GM18502 (cell line): ENCODE results near the gene GOLGB1.
"Not testable (repeated sequence)": the region's sequence is repeated elsewhere in the genome, so short reads cannot be mapped to it uniquely, and the experiment has no call there.

Experiments used
- ATAC-seq: cut with Tn5 transposase; IDR thresholded peaks from one replicate; pipeline ENCODE4 v1.9.1; 2021; ENCODE audit warnings: mild to moderate bottlenecking; ENCODE audit not compliant: unreplicated experiment, poor library complexity

GOLGB1 gene

DNA sequence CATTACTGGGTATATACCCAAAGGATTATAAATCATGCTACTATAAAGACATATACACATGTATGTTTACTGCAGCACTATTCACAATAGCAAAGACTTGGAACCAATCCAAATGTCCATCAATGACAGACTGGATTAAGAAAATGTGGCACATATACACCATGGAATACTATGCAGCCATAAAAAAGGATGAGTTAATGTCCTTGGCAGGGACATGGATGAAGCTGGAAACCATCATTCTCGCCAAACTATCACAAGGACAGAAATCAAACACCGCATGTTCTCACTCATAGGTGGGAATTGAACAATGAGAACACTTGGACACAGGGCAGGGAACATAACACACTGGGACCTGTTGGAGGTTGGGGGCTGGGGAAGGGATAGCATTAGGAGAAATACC, 6.4 kb downstream of the GOLGB1 start:
- not testable (repeated sequence) for ATAC-seq

DNA sequence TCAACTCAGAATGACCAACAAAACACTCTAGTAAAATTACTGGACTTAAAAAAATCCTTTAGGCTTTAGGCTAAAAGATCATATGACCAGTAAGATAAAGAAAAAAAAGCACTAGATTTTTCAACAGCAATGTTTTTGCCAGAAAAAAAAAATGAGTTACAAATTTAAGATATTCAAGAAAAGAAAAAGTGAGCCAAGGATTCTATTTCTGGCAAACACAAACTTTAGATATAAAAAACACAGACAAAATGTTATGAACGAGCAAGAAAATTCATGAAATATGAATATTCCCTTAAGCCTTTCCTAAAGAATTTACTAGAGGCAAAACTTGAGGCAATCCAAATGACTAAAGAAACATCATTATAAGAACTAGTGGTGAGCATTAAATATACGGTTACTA, 8.6 kb downstream of the GOLGB1 start:
- ATAC-seq = no peak

DNA sequence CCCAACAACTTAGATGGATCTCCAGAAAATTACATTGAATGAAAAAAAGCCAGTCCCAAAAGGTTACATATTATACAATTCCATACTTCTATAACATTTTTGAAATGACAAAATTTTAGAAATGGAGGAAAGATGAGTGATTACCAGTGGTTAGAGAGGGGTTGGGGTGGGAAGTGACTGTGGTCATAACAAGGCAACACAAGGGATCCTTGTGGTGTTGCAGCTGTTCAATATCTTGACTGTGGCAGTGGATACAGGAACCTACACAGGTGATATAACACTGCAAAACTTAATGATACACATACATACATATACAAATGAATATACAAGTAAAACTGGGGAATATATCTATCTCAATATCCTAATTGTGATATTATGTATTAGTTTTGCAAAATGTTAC, 9.6 kb downstream of the GOLGB1 start:
- no peak for ATAC-seq

DNA sequence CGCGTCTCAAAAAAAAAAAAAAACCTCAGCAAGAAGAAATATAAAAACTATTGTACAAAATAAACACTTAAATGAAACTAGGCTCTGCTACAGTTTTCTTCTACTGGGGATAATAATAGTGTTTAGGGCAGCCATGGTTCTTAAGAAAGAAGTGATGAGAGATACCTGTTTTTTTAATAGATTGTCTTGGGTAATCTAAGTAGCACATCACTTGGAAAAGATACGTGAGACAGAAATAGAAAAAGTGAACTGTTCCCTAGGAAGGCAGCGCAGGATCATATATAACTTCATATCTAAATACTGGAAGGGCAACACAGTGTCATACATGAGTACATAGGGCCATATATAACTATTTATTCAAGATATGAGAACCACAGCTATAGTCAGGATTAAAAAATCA, 11.9 kb downstream of the GOLGB1 start:
- no peak for ATAC-seq

DNA sequence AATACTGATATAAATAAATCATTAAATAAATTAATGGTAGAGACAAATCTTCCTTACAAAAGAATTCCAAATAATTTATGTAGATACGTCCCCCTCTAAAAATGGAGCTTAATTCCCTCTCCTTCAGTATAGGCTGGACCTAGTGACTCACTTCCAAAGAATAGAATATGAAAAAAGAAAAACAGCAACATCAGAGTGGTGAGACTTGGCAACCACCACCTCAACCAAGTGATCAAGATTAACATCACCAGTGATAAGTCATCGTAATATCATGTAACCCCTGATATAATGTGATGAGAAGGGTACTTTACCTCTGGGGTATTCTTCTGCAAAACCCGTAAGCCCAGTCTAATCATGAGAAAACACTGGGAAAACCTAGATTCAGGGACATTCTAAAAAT, 13.4 kb downstream of the GOLGB1 start:
- ATAC-seq = no peak

DNA sequence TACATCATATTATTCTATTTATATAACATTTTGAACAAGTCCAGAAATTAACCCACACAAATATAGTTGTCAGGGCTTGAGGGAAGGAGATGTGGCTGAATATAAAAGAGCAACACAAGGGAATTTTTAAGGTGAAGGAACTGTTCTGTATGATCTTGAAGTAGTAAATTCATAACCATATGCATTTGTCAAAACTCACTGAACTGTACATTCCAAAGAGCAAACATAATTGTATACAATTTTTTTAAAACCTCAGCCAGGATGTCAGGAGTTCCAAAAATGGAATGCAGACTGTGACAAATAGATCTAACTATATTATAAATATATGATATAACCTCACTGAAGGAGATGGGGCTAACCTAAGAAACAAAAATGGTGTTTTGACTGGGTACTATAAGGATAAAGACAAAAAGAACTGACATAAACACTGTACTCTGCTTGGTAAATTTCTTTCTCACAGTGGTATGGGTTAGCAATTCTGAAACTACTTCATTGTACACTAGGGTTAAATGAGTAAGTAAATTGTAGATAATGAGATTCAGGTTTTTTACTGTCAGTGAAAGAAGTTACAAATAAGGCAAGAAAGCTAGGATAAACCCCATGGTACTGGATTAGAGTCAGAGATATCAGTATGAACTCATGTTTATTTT, 14.4 kb downstream of the GOLGB1 start:
- ATAC-seq = peak; percentile 93

DNA sequence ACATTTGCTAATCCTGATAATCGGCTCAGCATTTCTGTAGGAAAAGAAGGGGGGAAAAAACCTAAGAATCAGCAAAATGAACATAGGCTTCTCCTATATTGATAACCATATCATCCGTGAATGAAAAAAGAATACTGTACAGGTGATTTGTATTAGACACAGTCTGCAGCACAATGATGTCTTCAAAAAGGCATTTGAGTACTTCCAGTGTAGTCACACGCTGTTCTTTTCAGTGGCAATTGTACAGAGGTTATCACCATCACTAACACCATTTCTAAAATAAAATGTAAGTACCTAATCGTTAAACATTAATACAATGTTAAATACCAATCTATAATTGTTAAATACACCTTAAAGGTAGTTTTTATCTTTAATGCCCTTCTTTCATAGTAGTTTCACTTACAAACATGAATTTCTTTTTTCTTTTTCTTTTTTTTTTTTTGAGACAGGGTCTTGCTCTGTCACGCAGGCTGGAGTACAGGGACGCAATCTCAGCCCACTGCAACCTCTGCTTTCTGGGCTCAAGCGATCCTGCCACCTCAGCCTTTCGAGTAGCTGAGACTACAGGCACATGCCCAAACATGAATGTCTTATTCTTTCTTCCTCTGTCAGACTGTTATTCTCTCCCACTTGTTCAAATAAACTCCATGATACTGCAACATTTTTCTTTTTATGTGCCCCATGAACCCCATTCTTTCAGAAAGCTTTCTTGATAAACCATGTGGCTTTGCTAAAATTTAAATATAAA, 18.4 kb downstream of the GOLGB1 start:
- ATAC-seq = no peak

DNA sequence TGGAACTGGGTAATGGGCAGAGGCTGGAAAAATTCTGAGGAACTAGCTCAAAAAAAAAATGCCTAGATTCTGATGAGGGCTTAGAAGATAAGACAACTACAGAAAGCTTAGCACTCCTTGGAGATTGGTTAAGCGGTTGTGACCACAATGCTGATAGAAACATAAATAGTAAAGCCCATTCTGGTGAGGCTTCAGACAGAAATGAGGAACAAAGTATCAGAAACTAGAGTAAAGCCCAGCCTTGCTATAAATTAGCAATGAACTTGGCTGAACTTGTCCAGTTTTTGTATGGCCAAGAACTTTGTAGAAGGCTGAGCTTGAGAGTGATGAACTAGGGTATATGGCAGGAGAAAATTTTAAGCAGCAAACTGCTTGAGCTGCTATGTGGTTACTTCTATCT, 25.4 kb downstream of the GOLGB1 start:
- ATAC-seq = peak; percentile 76

DNA sequence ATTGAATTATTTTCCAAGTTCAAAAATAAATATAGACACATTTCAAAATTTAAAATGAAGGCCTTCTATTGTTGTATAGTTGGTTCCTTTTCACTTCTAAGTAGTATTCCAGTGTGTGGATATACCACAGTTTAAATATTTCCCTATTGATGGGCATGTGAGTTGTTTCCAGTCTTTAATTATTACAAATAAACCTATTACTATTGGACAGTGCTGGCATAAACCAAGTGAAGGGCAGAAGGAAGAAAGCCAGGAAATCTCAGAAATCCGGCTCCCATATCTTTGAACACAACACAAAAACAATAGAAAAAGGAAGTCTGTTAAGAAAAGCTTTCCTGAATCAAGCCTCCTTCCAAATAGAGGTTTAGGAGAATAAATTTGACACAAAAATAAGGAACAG, 26.1 kb downstream of the GOLGB1 start:
- ATAC-seq = no peak

DNA sequence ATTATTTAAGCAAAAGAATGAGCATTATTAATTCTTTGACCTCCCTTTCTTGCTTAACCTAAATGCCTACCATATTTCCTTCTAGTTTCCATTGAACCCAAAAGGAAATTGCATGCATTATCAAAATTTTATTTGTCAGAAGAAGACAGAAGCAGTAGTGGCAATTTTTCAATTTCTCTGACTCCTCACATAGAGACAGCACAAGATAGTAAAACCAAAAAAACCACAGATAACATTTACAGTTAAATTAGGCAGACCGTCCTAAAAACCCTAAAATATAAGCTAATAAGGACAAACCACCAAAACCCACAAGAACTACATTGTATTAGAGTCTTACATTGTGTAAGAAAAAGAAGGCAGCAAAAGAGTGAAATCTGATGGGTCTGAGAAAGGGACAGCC, 27.1 kb downstream of the GOLGB1 start:
- ATAC-seq = no peak

DNA sequence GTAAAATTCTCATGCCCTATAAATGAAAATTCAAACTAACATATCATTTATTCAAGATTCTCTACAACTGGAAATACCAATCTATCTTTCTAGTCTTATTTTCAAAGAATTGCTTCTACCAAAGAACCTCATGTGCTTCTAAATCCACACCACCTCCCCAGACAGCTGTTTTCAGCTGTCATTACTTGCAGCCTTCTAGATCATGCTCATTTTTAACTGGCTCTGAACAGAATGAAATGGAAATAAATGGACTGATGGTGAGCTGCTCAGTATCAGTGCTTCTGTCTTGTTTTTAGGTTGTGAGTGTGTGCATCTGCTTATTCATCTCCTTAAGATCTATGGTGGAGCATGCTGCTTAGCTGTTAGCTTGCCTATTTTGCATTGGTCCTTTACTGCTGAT, 29.4 kb downstream of the GOLGB1 start:
- no peak for ATAC-seq

DNA sequence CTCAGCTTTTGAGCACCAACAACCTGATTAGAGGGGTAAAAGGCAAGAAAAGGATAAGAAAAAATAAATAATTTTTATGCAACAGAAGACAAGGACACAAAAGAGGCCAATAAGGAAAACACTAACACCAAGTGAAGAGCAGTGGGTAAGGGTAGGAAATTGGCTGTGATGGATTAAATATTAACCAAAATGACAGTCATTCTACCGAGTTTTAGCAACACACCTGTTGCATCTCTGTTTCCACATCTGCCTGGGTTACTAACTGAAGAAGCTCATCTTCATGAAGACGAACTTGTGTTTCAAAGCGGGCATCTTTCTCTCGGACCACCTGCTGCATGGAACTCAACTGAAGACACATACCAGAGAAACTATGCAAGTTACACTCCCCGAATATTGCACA, 30.1 kb downstream of the GOLGB1 start:
- ATAC-seq = no peak

DNA sequence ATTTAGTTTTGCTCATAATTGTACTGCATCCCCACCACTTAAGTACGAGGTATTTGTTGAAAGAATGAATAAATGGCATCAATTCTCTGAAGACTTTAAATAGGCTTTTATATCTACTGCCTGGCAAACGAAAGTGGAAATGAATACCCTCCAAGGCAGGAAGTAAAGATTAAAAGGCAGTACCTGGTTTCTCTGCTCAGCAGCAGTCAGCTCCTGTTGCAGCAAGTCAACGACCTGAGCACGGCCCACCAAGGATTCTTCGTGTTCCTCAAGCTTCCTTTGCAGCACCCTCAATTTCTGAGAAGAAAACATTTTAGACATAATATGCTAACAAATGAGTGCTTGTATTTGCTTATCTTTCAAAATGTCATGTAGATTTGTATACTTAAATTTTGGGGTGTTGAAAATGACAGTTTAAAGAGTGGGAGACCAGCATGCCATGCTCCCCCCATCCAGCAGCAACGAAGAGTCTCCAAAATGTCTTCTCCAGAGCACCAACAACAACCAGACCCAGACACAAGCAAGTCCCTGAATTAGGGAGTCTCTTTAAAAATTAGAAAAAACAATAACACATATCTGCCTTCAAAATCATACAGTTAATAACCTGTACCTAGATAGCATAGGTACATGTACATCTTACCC, 31.2 kb downstream of the GOLGB1 start:
- no peak for ATAC-seq

DNA sequence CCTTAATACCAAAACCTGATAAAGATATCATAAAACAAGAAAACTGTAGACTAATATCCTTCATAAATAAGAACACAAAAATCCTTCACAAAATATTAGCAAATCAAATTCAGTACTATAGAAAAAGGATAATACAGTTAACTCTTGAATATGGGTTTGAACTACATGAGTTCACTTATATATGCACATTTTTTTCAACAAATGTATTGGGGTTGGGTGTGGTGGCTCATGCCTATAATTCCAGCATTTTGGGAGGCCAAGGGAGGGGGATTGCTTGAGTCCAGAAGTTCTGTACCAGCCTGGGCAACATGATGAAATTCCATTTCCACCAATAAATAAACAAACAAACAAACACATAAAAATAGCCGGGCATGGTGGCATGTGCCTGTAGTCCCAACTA, 39.2 kb downstream of the GOLGB1 start:
- ATAC-seq = no peak

DNA sequence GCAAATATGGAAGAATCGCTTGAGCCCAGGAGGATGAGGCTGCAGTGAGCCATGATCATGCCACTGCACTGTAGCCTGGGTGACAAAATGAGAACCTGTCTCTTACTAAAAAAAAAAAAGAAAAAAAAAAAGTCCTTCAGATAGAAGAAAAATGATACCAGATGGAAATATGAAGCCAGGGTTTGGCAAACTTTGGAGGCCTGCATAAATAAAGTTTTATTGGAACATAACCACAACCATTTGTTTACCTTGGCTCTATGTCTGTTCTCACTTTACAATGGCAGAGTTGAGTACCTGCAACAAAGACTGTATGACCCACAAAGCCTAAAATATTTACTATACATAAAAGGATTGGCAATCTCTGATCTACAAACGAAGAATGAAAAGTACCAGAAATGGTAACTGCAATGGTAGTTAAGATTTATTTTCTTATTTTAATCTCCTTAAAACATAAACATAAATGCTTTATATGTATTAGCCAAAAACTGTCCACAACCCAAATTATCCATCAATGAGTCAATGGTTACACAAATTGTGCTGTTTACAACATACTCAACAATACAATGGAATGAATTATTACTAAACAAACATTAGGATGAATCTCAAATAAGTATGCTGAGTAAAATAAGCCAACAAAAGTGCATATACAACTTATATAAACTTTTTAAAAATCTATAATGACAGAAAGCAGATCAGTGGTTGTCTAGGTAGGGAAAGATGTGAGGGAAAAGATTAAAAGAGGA, 41.8 kb downstream of the GOLGB1 start:
- ATAC-seq = no peak

DNA sequence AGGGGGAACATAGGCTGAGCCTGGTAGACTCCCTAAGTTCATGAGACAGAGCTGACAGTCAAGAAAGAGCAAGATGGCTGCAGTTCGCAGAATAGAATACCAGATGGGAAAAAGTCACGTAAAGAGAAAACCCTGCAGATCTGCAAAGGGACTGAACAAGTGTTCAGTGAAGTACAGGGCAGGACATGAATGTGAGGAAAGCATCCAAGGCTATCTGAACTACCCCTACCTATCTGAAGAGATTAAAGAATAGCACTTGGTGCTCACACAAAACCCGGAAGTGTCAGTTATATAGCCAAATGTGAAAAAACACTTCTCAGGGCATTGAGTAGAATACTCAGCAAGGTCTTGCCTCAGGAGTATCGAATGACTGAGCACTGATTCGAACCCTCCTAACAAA, 44.0 kb downstream of the GOLGB1 start:
- no peak for ATAC-seq

DNA sequence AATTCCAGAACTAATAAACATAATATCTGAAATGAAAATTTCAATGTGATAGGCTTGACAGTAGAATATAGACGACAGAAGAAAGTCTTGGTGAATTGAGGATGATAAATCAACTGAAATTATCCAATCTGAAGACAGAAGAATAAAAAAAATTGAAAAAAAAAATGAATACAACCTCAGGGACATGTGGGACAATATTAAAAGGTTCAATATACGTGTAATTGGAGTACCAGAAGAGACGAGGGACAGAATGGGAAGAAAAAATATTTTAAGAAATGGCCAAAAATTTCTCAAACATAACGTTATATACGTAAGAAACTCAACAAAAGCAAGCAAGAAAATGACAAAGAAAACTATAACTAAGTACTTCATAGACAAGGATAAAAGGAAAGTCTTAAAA, 45.6 kb downstream of the GOLGB1 start:
- ATAC-seq = no peak

DNA sequence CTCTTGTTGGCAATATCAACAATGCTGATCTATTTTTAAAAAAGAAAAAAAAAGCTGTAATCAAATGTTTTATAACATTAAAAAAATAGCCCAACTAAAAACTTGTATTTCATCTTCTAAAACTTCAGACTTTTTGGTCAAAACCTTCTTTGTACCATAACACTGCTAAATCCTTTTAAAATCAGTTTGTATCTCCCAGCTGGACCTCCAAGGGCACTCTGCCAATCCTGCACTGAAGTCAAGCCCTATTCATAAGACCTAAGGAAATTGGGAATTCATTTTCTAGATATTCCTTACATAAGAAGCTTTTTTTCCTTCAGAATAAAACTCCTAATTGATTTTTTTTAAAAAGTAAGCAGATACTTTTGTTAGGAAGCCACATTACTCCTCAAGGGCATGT, 50.6 kb downstream of the GOLGB1 start:
- ATAC-seq = no peak

DNA sequence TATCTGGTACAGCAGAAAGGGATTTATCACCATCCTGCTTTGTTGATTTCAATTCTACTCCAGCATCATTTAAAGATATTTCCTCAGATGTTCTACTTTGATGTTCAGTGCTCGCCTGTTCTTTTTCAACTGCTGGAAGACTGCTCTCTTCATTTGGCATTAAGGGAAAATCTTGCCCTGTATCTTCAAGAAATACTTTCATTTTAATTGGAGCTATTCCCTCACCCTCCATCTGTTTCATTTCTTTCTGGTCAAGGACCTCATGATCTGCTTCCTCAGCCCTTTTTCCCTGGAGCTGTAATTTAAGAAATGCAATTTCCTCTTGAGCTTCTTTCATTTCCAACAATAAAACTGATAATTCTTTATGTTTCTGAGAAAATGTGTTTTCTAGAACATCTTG, 51.1 kb downstream of the GOLGB1 start:
- no peak for ATAC-seq

DNA sequence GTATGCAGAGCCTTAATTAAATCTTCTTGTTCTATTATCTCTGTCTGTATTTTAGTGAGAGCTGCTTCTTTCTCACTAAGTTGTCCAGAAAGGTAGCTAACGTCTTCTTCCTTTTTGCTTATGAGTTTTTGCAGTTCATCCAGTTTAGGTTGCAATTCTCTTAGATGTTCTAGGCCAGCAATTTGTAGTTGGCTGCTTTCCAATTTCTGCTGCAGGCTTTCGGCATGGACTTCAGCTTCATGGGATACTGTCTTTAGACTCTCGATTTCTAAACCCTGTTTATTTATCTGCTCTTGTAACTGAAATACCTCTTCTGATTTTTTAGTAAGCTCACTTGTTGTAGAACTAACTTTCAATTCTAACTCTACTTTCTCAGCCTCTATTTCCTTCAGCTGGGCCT, 53.4 kb downstream of the GOLGB1 start:
- no peak for ATAC-seq
